H9 (cell line): ENCODE results near the gene ARFIP1. TPM values are rescaled to one million over a fixed set of nuclear protein-coding genes. Genes with fewer than 3 reads are reported as not detected.
A peak's percentile ranks its signal among the peaks of the same experiment; 100 is the strongest.

Experiments
- DNase-seq: peaks from one replicate; pipeline ENCODE4 v3.0.0-alpha.2; 2017
- H2AFZ ChIP-seq: one replicate; pipeline ENCODE4 v1.6.1; 2013; ENCODE audit warnings: mild to moderate bottlenecking, low read length, control low read depth, moderate library complexity
- H2AK5ac ChIP-seq: 2 replicates; pipeline ENCODE4 v1.6.1; 2013; ENCODE audit warnings: low read length, control low read depth, mixed read lengths; ENCODE audit not compliant: insufficient read length
- H2BK120ac ChIP-seq: one replicate; pipeline ENCODE4 v1.6.1; 2013; ENCODE audit warnings: low read depth, mild to moderate bottlenecking, low read length, control low read depth, inconsistent platforms; ENCODE audit not compliant: poor library complexity, severe bottlenecking
- H2BK12ac ChIP-seq: 2 replicates; pipeline ENCODE4 v1.6.1; 2013; ENCODE audit warnings: low read length, control low read depth, mixed read lengths, low read depth; ENCODE audit not compliant: insufficient read length
- H2BK15ac ChIP-seq: 2 replicates; pipeline ENCODE4 v1.6.1; 2013; ENCODE audit warnings: low read depth, low read length, control low read depth
- H2BK20ac ChIP-seq: one replicate; pipeline ENCODE4 v1.6.1; 2013; ENCODE audit warnings: low read depth, mild to moderate bottlenecking, low read length, control low read depth, inconsistent platforms; ENCODE audit not compliant: poor library complexity, severe bottlenecking
- H2BK5ac ChIP-seq: 2 replicates; pipeline ENCODE4 v1.6.1; 2013; ENCODE audit warnings: low read length, control low read depth, mixed read lengths; ENCODE audit not compliant: insufficient read length
- H3K14ac ChIP-seq: 2 replicates; pipeline ENCODE4 v1.6.1; 2013; ENCODE audit warnings: low read length, control low read depth; ENCODE audit not compliant: insufficient read depth
- H3K18ac ChIP-seq: 2 replicates; pipeline ENCODE4 v1.6.1; 2013; ENCODE audit warnings: low read depth, mild to moderate bottlenecking, mixed read lengths, low read length, control low read depth; ENCODE audit not compliant: insufficient read length
- H3K23ac ChIP-seq: 2 replicates; pipeline ENCODE4 v1.6.1; 2013; ENCODE audit warnings: low read length, control low read depth, mixed read lengths, low read depth; ENCODE audit not compliant: insufficient read length
- H3K23me2 ChIP-seq: 2 replicates; pipeline ENCODE4 v1.6.1; 2013; ENCODE audit warnings: low read depth, mild to moderate bottlenecking, mixed read lengths, low read length, control low read depth; ENCODE audit not compliant: insufficient read length, poor library complexity, severe bottlenecking
- H3K27ac ChIP-seq: 2 replicates; pipeline ENCODE4 v1.5.1; 2013; ENCODE audit warnings: low read length, control low read depth, mixed read lengths, low read depth; ENCODE audit not compliant: insufficient read length
- H3K27me3 ChIP-seq: 2 replicates; pipeline ENCODE4 v1.6.1; 2013; ENCODE audit warnings: low read length, control low read depth, inconsistent platforms; ENCODE audit not compliant: insufficient read depth
- H3K4ac ChIP-seq: 2 replicates; pipeline ENCODE4 v1.6.1; 2013; ENCODE audit warnings: low read depth, mild to moderate bottlenecking, control low read depth, inconsistent platforms, low read length, moderate library complexity
- H3K4me1 ChIP-seq: 2 replicates; pipeline ENCODE4 v1.6.1; 2013; ENCODE audit warnings: low read length, control low read depth, inconsistent platforms; ENCODE audit not compliant: insufficient read depth
- H3K4me2 ChIP-seq: 2 replicates; pipeline ENCODE4 v1.6.1; 2013; ENCODE audit warnings: low read length, control low read depth, mixed read lengths; ENCODE audit not compliant: insufficient read length, insufficient read depth
- H3K56ac ChIP-seq: 2 replicates; pipeline ENCODE4 v1.6.1; 2013; ENCODE audit warnings: low read depth, mild to moderate bottlenecking, mixed read lengths, low read length, control low read depth; ENCODE audit not compliant: insufficient read length
- H3K79me1 ChIP-seq: 2 replicates; pipeline ENCODE4 v1.6.1; 2013; ENCODE audit warnings: low read depth, mild to moderate bottlenecking, moderate library complexity, low read length, control low read depth, inconsistent platforms; ENCODE audit not compliant: insufficient read depth, poor library complexity, severe bottlenecking
- H3K79me2 ChIP-seq: 2 replicates; pipeline ENCODE4 v1.6.1; 2013; ENCODE audit warnings: low read length, control low read depth, inconsistent platforms; ENCODE audit not compliant: insufficient read depth
- H3K9ac ChIP-seq: 2 replicates; pipeline ENCODE4 v1.6.1; 2013; ENCODE audit warnings: low read length, control low read depth, mixed read lengths; ENCODE audit not compliant: insufficient read length; ENCODE audit errors: extremely low read depth
- H3K9me3 ChIP-seq: one replicate; pipeline ENCODE4 v1.6.1; 2013; ENCODE audit warnings: low read depth, low read length, inconsistent platforms; ENCODE audit not compliant: control insufficient read depth
- H3T11ph ChIP-seq: one replicate; pipeline ENCODE4 v1.6.1; 2013; ENCODE audit warnings: mild to moderate bottlenecking, low read length, control low read depth, inconsistent platforms
- H4K20me1 ChIP-seq: one replicate; pipeline ENCODE4 v1.6.1; 2013; ENCODE audit not compliant: control insufficient read depth, insufficient read length, insufficient read depth
- H4K5ac ChIP-seq: 2 replicates; pipeline ENCODE4 v1.6.1; 2013; ENCODE audit warnings: low read depth, mild to moderate bottlenecking, mixed read lengths, low read length, control low read depth; ENCODE audit not compliant: insufficient read length
- H4K8ac ChIP-seq: replicated peaks from 2 replicates; pipeline ENCODE4 v1.6.1; 2013; ENCODE audit warnings: low read length, control low read depth, mixed read lengths, low read depth; ENCODE audit not compliant: insufficient read length
- H4K91ac ChIP-seq: 2 replicates; pipeline ENCODE4 v1.6.1; 2013; ENCODE audit warnings: low read depth, mild to moderate bottlenecking, moderate library complexity, mixed read lengths, low read length, control low read depth; ENCODE audit not compliant: insufficient read length
- H3K27ac Mint-ChIP-seq, 3 experiments: 2 replicates in 2 of 3; 3 replicates in 1 of 3; pipeline ENCODE4 v1.8.0; 2020 to 2021; ENCODE audit warnings: mixed read lengths in 3 of 3, mild to moderate bottlenecking in 1 of 3, moderate library complexity in 1 of 3
- H3K27me3 Mint-ChIP-seq: 2 replicates; pipeline ENCODE4 v1.8.0; 2021; ENCODE audit warnings: low read depth, mild to moderate bottlenecking, moderate library complexity, mixed read lengths
- H3K36me3 Mint-ChIP-seq, 3 experiments: 2 replicates in 2 of 3; 3 replicates in 1 of 3; pipeline ENCODE4 v1.8.0; 2020 to 2021; ENCODE audit warnings: low read depth in 3 of 3, mixed read lengths in 3 of 3; ENCODE audit not compliant: insufficient read depth in 1 of 3
- H3K4me1 Mint-ChIP-seq, 2 experiments: 2 replicates each; pipeline ENCODE4 v1.8.0; 2020; ENCODE audit warnings: mixed read lengths in 2 of 2
- H3K4me3 Mint-ChIP-seq, 2 experiments: 2 replicates in 1 of 2; 3 replicates in 1 of 2; pipeline ENCODE4 v1.8.0; 2020 to 2021; ENCODE audit warnings: mild to moderate bottlenecking in 2 of 2, mixed read lengths in 2 of 2, moderate library complexity in 1 of 2
- H3K9me3 Mint-ChIP-seq, 2 experiments: 2 replicates in 1 of 2; 3 replicates in 1 of 2; pipeline ENCODE4 v1.8.0; 2020; ENCODE audit warnings: mild to moderate bottlenecking in 2 of 2, mixed read lengths in 2 of 2, moderate library complexity in 1 of 2
- CTCF ChIP-seq: fragments of 200-600 bp; sonication (generic); conservative IDR thresholded peaks from 3 replicates; pipeline ENCODE4 v1.8.0; 2021; ENCODE audit warnings: antibody characterized with exemption, mild to moderate bottlenecking
- WGBS: extraction: QIAGEN DNeasy Blood & Tissue Kit; methylation state at CpG from one replicate; pipeline ENCODE4 v1.1.7; 2013; ENCODE audit warnings: missing lambda C conversion rate, low lambda C conversion rate, mixed read lengths; ENCODE audit not compliant: insufficient read length; ENCODE audit errors: extremely low coverage; 5-methylcytosine and 5-hydroxymethylcytosine counted together
- total RNA-seq: library from RNA; stranded (reverse); gene quantifications from 2 replicates; pipeline ENCODE4 v1.2.1, GENCODE V29; 2021

Gene ARFIP1
- total RNA-seq, 1 experiment from 2014 or later, result 30.8 TPM

- Histone ChIP-seq H3K4me1 (peaks cover 2% of the 10 kb centered on the region; the same call in 1 of the 2 replicates), H2BK15ac (no peak overlapping the region), H2BK5ac (no peak overlapping the region), H2AFZ (no peak overlapping the region), H2BK120ac (no peak overlapping the region), H3K23ac (no peak overlapping the region), H3K23me2 (no peaks in the 10 kb centered on the region), H3K4me2 (no peak overlapping the region), H2BK20ac (no peak overlapping the region), H3K27ac (no peak overlapping the region), H4K5ac (no peak overlapping the region), H3K27me3 (no peaks in the 10 kb centered on the region), H3K56ac (no peak overlapping the region), H3K4ac (no peak overlapping the region), H3K79me2 (no peaks in the 10 kb centered on the region), H3K18ac (no peak overlapping the region), H2AK5ac (no peak overlapping the region), H3K14ac (no peak overlapping the region), H3K9ac (no peak overlapping the region), H4K8ac (no peak overlapping the region), H2BK12ac (no peak overlapping the region), H3K79me1 (no peaks in the 10 kb centered on the region), H3T11ph (no peak overlapping the region), H3K9me3 (no peaks in the 10 kb centered on the region), H4K20me1 (no peaks in the 10 kb centered on the region), H4K91ac (no peak overlapping the region)
- Mint-ChIP-seq H3K27me3 (no peaks in the 10 kb centered on the region), H3K9me3 (no peaks in the 10 kb centered on the region), H3K27ac (peak overlapping the region in 1 of 3 experiments; percentile 8; a peak in 1 of 7 replicates), H3K36me3 (peaks cover 9 to 31% (median 25%) of the 10 kb centered on the region in 3 experiments; a peak in 6 of 7 replicates), H3K4me3 (no peak overlapping the region), H3K4me1 (peaks cover 13 to 15% of the 10 kb centered on the region in 2 experiments)
- no peak for TF ChIP-seq CTCF
- no peak for DNase-seq
- WGBS, result no CpG with 5 or more reads among the region's 2 CpGs
Measured at GRCh38 chr4:152892974-152893373, 113.2 kb downstream of the ARFIP1 start.
